DND-41 (cell line): Measurements from ENCODE around the gene TOGARAM2.

ENCODE experiments used
- ATAC-seq: fragments of 200-7000 bp; cut with Tn5 transposase; 3 replicates; pipeline ENCODE4 v1.9.1; 2021; ENCODE audit warnings: low read depth; ENCODE audit not compliant: insufficient read depth
- DNase-seq: peaks from one replicate; pipeline ENCODE4 v3.0.0-alpha.2; 2020
- H2AFZ ChIP-seq: 2 replicates; pipeline ENCODE4 v1.6.0; 2012; ENCODE audit warnings: low read depth, low read length
- H3K27ac ChIP-seq: 2 replicates; pipeline ENCODE4 v1.5.1; 2012; ENCODE audit warnings: low read length, inconsistent platforms
- H3K27me3 ChIP-seq: fragments of 200-600 bp; sonication (generic); 2 replicates; pipeline ENCODE4 v1.6.0; 2012; ENCODE audit warnings: low read length, mild to moderate bottlenecking, inconsistent platforms; ENCODE audit not compliant: insufficient read depth, poor library complexity
- H3K36me3 ChIP-seq: 2 replicates; pipeline ENCODE4 v1.5.1; 2012; ENCODE audit warnings: low read length, inconsistent platforms; ENCODE audit not compliant: insufficient read depth
- H3K4me1 ChIP-seq: 2 replicates; pipeline ENCODE4 v1.5.1; 2012; ENCODE audit warnings: mild to moderate bottlenecking, low read length; ENCODE audit not compliant: insufficient read depth
- H3K4me2 ChIP-seq: 2 replicates; pipeline ENCODE4 v1.6.0; 2012; ENCODE audit warnings: mild to moderate bottlenecking, moderate library complexity, low read length, inconsistent platforms; ENCODE audit not compliant: insufficient read depth
- H3K4me3 ChIP-seq, 2 experiments: fragments of 200-600 bp in 1 of 2; shearing (Covaris generic) in 1 of 2; 2 replicates each; pipeline ENCODE4 v1.5.1; 2012 to 2016; ENCODE audit warnings: inconsistent platforms in 2 of 2, low read length in 2 of 2, mild to moderate bottlenecking in 2 of 2, low read depth in 1 of 2, moderate library complexity in 1 of 2
- H3K79me2 ChIP-seq: 2 replicates; pipeline ENCODE4 v1.6.0; 2012; ENCODE audit warnings: low read length, inconsistent platforms; ENCODE audit not compliant: insufficient read depth
- H3K9ac ChIP-seq: 2 replicates; pipeline ENCODE4 v1.6.0; 2012; ENCODE audit warnings: low read depth, mild to moderate bottlenecking, inconsistent platforms, low read length, moderate library complexity
- H3K9me3 ChIP-seq: 2 replicates; pipeline ENCODE4 v1.5.1; 2012; ENCODE audit warnings: low read length, moderate library complexity, mild to moderate bottlenecking, inconsistent platforms; ENCODE audit not compliant: insufficient read depth, severe bottlenecking
- H4K20me1 ChIP-seq: 2 replicates; pipeline ENCODE4 v1.6.0; 2012; ENCODE audit warnings: low read length; ENCODE audit not compliant: insufficient read depth
- EZH2 ChIP-seq: IDR thresholded peaks from 3 replicates; pipeline ENCODE4 v1.6.1; 2012; ENCODE audit warnings: borderline replicate concordance, low read depth, mild to moderate bottlenecking, moderate library complexity, low read length, inconsistent platforms; ENCODE audit not compliant: severe bottlenecking
- TF ChIP-seq, protein P1 (sequence below): IDR thresholded peaks from 2 replicates; pipeline ENCODE4 v1.5.1; 2012; ENCODE audit warnings: borderline replicate concordance, low read length, moderate library complexity, mild to moderate bottlenecking; ENCODE audit not compliant: poor library complexity, severe bottlenecking; ENCODE audit errors: extremely low read depth

TOGARAM2 gene

DNA sequence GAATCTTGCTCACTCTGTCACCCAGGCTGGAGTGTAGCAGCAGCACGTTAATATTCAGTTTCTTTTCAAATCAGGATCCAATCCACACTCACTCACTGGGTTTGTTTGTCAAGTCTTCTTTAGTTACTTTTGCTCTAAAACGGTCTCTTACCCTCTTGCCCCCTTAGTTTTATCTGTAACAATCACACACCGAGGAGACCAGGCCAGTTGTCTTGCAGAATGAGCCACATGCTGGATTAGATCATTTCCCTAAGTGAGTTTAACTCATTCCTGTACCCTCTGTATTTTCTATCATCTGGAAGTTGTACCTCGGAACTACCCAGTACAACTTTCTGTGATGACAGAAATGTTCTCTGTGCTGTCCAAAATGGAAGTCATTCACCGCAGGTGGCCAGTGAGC is 20.7 kb upstream of the TOGARAM2 start:
- Histone ChIP-seq H3K4me3 (no peak overlapping the region), H3K9me3 (no peaks in the 10 kb centered on the region), H4K20me1 (no peaks in the 10 kb centered on the region), H3K4me1 (no peaks in the 10 kb centered on the region), H3K36me3 (no peaks in the 10 kb centered on the region), H3K27ac (no peak overlapping the region), H2AFZ (no peak overlapping the region), H3K9ac (no peak overlapping the region), H3K79me2 (no peaks in the 10 kb centered on the region), H3K4me2 (no peak overlapping the region), H3K27me3 (peaks cover 2% of the 10 kb centered on the region)
- no peak for DNase-seq
- TF ChIP-seq, protein P1, sequence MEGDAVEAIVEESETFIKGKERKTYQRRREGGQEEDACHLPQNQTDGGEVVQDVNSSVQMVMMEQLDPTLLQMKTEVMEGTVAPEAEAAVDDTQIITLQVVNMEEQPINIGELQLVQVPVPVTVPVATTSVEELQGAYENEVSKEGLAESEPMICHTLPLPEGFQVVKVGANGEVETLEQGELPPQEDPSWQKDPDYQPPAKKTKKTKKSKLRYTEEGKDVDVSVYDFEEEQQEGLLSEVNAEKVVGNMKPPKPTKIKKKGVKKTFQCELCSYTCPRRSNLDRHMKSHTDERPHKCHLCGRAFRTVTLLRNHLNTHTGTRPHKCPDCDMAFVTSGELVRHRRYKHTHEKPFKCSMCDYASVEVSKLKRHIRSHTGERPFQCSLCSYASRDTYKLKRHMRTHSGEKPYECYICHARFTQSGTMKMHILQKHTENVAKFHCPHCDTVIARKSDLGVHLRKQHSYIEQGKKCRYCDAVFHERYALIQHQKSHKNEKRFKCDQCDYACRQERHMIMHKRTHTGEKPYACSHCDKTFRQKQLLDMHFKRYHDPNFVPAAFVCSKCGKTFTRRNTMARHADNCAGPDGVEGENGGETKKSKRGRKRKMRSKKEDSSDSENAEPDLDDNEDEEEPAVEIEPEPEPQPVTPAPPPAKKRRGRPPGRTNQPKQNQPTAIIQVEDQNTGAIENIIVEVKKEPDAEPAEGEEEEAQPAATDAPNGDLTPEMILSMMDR = no peak
- TF ChIP-seq EZH2 = no peak
- ATAC-seq = no peak

DNA sequence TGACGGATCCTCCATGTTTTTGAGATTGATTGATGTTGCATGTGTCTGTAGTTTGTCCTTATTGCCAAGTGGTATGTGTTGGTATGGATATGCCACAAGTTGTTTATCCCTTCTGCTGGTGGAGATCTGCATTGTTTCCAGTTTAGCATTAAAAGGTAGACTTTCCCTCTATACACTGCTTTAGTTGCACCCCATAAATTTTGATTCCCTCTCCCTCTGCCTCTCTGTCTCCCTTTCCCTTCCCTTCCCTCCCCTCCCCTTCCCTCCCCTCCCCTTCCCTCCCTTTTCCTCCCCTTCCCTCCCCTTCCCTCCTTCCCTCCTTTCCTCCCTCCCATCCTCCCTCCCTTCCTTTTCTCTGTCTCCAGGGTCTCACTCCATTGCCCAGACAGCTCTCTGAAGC is 18.6 kb upstream of the TOGARAM2 start:
- no peak overlapping the region for H3K4me3 ChIP-seq
- H3K27me3 ChIP-seq = peaks cover 2% of the 10 kb centered on the region
- no peaks in the 10 kb centered on the region for H3K4me1 ChIP-seq
- H4K20me1 ChIP-seq = no peaks in the 10 kb centered on the region
- H3K9me3 ChIP-seq = no peaks in the 10 kb centered on the region
- H3K4me2 ChIP-seq = no peak overlapping the region
- TF ChIP-seq, protein P1 = no peak
- no peak for TF ChIP-seq EZH2
- no peak overlapping the region for H2AFZ ChIP-seq
- H3K27ac ChIP-seq = no peak overlapping the region
- no peaks in the 10 kb centered on the region for H3K79me2 ChIP-seq
- DNase-seq (no peak), ATAC-seq (no peak)
- H3K9ac ChIP-seq = no peak overlapping the region
- H3K36me3 ChIP-seq = no peaks in the 10 kb centered on the region

DNA sequence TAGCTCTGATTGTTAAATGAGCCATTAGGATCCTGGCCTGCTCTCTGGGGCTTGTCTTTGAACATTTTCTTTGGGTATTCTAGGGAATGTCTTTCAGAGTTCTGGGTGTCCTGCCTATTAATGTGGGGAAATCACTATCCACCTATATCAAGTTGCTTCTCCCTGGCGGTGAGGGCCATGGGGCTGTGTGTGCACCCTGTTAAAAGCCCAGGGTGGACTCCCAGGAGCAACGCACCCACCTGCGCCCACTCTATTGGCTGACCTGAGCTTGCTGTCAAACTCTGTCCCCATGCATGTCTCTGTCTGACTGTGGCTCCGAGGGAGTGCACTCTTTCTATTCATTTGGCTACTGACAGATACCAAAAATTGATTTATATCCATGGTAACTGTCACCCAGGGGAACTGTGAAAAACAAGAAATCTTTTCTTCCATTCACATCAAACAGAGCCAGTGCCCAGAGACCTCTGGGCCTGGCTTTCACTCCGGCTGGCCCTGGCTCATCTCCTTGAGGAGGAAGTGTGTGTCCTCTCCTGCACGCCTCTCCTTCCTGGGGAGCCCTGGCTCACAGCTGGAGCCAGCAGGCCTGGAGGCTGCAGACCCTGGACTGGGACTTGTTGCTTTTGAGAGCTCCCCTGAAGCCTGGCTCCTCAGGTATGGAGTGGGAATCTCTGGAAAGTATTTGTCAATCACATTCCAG is 10.5 kb upstream of the TOGARAM2 start:
- no peak for TF ChIP-seq EZH2
- TF ChIP-seq, protein P1 = no peak
- Histone ChIP-seq H3K4me1 (no peaks in the 10 kb centered on the region), H3K79me2 (no peaks in the 10 kb centered on the region), H4K20me1 (no peaks in the 10 kb centered on the region), H3K4me2 (no peak overlapping the region), H3K27me3 (no peaks in the 10 kb centered on the region), H3K4me3 (no peak overlapping the region), H3K27ac (no peak overlapping the region), H3K9me3 (no peaks in the 10 kb centered on the region), H2AFZ (no peak overlapping the region), H3K9ac (no peak overlapping the region), H3K36me3 (no peaks in the 10 kb centered on the region)
- DNase-seq (no peak), ATAC-seq (no peak)
